HFF-Myc (cell line): ENCODE results near the gene SLAMF1.

ENCODE experiments used
- DNase-seq: peaks from one replicate; pipeline ENCODE4 v3.0.0-alpha.2; 2011; ENCODE audit warnings: low read depth; ENCODE audit errors: extremely low read depth
- H3K4me3 ChIP-seq: replicated peaks from 2 replicates; pipeline ENCODE4 v1.5.1; 2011; ENCODE audit warnings: low read depth, mild to moderate bottlenecking, control low read depth, low read length
- CTCF ChIP-seq: IDR thresholded peaks from 2 replicates; pipeline ENCODE4 v1.5.1; 2012; ENCODE audit warnings: mild to moderate bottlenecking, low read depth, low read length, control low read depth; ENCODE audit errors: missing control alignments

Gene SLAMF1

GRCh38 chr1:160577671-160578070 is 69.2 kb downstream of the SLAMF1 start:
- no peak for TF ChIP-seq CTCF
- H3K4me3 ChIP-seq = no peak overlapping the region
- no peak for DNase-seq

GRCh38 chr1:160576884-160577283 is 70.0 kb downstream of the SLAMF1 start:
- no peak overlapping the region for H3K4me3 ChIP-seq
- DNase-seq = no peak
- TF ChIP-seq CTCF = no peak

- no peak overlapping the region for H3K4me3 ChIP-seq
- TF ChIP-seq CTCF = no peak
- no peak for DNase-seq
Measured at GRCh38 chr1:160576390-160576789, 70.5 kb downstream of the SLAMF1 start.

- DNase-seq = no peak
- no peak for TF ChIP-seq CTCF
- H3K4me3 ChIP-seq = no peak overlapping the region
Measured at GRCh38 chr1:160575112-160575664, 71.7 kb downstream of the SLAMF1 start.

- no peak overlapping the region for H3K4me3 ChIP-seq
- no peak for TF ChIP-seq CTCF
- DNase-seq = no peak
Measured at GRCh38 chr1:160570840-160571239, 76.0 kb downstream of the SLAMF1 start.

GRCh38 chr1:160569806-160570205 is 77.0 kb downstream of the SLAMF1 start:
- no peak for DNase-seq
- H3K4me3 ChIP-seq = no peak overlapping the region
- no peak for TF ChIP-seq CTCF
